HTERT RPE-1 (cell line): Measurements from ENCODE around the gene SMIM35.
"Not testable (repeated sequence)": the region's sequence is repeated elsewhere in the genome, so short reads cannot be mapped to it uniquely, and the experiment has no call there.

ENCODE experiments used
- in situ Hi-C: fragments of 300-500 bp; cut with MboI; formaldehyde crosslinking; loops from 4 replicates; pipeline ENCODE4 v1.14.3; 2020; ENCODE audit warnings: low sequenced_read_pairs

SMIM35 gene

DNA sequence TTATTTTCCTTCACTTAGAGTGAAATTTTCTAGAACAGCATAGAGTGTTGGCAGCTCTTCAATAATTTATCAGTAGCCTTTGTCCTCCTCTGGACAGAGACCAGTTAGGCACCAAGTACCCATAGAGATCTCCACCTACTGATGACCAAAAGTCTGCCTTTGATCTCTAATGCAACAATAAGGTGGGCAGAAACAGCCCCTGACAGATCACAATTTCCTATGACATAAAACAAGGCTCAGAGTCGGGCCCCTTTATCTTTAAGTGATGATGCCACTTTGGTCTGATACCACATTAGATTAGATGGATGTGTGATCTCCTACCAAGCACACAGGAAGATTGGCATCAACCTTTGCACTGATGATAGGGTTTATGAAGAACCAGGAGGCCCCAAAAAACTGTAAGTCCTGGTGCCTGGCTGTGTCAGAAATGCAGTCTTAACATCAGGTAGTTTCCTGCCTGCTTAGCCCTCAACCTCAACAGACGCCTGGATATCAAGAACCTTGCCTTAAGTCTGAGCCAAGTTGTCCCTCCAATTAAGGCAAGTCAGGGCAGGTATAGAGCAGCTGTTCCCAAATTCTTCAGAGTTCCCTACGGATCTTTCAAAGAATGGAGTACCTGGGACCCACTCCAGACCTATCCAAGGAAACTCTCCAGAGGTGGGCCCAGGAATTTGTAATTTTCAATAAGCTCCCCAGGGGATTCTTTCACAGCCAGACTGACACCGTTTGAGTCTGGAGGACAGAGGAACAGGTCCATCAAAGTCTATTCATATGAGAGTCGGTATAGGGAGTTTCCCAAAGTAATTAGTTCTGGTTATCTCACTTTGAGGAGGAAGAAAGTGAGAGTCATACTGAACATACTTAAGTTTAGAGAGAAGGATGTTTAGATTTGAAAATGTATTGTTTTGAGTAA lies 40.5 kb downstream of the SMIM35 start:
- in situ Hi-C loops, result no loop called here

DNA sequence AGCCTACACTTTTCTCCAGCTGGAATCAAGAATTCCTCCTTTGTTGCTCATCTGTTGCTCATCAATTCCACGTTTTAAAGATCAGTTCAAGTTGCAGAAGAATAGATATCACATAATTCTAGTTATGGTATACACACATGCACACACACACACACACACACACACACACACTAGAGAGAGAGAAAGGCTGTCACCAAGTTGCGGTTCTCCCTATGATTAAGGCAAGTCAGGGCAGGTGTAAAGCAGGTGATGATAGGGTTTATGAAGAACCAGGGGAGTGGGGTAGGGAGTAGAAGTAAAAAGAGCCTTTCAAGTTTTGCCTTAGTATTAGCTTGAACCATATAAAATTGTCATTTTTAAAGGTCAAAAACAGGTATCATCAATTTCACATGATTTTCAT lies 41.6 kb downstream of the SMIM35 start:
- in situ Hi-C loops, result no loop called here

DNA sequence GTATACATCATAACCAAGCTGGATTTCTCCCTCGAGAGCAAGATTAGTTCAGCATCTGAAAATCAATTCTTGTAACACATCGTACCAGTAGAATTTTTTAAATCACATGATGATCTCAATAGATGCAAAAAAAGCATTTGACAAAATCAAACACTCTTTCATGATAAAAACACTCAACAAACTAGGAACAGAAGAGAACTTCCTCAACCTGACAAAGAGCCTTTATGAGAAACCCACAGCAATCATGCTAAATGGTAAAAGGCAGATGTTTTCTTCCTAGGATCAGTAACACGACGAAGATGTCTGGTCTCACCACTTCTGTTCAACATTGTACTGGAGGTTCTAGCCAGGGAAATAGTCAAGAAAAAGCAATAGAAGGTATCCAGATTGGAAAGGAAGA lies 44.0 kb downstream of the SMIM35 start:
- in situ Hi-C loops, result no loop called here

DNA sequence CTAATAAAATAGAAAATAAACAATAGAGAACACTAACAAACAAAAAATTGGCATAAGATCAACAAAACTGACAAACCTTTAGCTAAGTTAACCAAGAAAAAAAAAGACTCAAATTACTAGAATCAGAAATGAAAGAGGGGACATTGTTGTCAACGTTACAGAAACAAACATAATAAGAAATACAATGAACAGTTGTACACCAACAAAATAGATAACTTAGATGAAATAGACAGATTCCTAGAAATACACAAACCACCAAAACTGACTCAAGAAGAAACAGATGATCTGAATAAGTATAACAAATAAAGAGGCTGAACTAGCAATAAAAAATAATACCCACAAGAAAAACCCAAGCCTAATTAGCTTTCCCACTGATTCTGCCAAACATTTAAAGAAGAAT lies 44.6 kb downstream of the SMIM35 start:
- in situ Hi-C loops, result no loop called here

DNA sequence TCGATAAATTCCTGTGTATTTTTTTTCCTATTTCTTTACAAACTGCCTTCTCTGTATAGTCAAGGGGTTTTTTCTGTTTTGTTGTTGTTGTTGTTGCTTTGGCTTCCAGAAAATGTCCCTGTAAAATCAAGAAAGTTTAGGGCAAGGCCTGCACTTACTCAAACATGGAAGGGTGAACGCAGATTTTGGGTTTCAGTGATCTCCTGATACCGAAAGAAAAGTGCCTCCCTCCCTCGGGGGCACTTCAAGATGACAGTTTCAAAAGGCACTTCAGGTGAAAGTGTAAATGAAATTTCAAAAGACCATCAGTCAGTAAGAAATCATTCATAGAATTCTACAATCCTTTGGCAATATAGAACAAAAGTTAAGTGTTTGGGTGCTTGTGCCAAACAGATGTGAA lies 53.3 kb downstream of the SMIM35 start:
- in situ Hi-C loops, result no loop called here

DNA sequence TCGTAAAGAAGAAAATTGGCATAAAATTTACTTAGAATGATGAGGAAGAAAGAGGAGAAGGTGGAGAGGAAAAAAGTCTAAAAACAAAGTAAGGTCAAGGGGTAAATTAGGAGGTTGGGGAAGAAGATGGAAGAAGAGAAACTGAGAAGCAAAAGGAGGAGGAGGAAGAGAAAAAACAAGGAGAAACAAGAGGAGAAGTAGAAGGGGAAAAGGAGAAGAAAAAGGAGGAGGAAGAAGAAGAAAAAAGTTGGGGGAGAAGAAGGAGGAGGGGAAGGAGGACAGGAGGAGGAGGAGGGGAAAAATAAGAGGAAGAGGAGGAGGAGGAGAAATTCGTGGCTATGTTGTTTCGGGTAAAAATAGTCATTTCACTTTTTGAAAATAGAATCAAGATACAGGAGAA lies 58.1 kb downstream of the SMIM35 start:
- in situ Hi-C loops, result no loop called here

DNA sequence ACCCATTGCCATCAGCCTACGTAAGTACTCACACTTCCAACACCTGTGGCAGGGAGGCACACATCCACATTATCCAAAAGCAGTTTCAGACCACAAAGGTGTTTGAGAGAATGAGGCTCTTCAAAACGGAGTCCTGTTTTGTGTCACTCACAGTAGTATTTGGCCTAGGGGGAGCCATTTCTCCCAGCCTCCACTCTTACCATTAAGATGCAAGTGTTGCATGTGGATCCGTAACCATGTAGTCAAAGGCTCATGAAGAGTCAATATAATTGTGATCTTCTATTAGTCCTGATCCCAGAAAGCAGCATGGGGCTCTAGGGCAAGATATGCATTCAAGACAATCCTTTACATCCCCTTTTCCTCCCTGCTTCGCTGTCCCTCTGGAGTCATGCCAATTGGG lies 59.1 kb downstream of the SMIM35 start:
- in situ Hi-C loops, result no loop called here

DNA sequence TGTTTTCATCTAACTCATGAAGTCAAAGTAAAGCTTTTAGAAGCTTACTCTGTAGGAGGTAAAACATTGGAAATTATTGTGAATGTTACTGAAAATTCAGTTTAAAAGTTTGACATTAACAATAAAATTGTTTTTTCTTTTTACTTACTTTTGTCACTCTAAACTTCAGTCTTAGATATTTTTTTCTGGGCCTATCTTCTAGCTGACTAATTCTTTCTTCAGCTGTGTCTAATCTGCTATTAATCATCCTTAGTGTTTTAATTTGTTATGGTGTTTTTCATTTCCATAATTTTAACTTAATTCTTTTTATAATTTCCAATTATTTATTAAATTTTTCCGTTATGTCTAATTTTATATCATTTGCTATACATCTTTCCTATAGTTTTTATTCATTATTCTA lies 65.6 kb downstream of the SMIM35 start:
- in situ Hi-C loops, result no loop called here

DNA sequence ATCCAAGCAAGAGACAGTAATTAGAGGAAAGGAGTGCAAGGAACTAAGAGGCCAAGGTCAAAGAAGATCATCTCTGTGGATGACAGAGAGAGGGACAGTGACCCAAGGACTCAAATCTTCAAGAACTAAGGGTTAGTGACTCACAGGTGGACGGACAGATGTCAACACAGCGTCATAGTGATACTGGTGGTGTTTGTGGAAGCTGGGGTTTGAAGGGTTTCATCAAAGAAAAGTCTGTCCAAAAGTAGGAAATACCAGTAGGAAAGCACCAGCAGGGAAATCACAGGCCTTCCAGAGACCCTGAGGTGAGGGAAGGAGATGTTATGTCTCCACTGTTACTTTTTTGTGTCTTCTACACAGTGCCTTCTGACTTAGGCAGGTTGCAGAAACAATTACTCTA lies 68.4 kb downstream of the SMIM35 start:
- in situ Hi-C loops, result no loop called here

DNA sequence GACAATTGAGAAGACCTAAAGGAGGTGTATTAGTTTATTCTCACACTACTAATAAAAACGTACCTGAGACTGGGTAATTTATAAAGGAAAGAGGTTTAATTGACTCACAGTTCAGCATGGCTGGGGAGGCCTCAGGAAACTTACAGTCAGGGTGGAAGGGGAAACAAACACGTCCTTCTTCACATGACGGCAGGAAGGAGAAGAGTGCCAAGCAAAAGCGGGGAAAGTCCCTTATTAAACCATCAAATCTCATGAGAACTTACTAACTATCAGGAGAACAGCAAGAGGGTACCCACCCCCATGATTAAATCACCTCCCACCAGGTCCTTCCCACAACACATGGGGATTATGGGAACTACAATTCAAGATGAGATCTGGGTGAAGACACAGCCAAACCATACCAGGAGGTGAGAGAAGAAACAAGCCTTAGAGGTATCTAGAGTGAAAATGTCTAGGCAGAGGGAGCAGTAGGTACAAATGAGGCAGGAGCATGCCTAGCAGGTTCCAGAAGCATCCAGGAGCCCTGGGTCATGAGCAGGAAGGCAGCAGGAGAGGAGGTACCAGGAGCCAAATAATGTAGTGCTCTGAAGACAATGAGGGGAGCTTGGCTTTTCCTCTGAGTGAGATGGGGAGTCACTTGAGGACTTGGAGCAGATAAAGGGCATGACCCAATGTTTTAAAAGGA lies 69.0 kb downstream of the SMIM35 start:
- in situ Hi-C loops, result no loop called here

DNA sequence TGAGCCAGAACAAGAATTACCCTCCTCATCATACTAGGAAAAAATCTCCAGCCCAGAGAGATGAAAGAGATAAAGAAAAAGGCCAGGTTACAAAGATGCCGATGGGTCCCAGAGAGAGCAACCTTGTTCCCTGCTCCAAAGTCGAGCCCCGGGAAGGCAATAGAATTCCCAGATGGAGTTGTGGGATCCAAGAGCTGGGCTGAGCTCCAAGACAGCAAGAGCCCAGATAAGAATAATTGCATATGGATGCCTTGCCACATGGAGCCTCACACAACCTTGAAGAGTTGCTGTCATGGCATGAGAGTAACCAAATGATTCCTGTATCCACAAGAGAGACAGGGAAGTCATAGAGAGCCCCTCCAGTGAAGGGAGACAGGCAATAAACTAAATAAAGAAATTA lies 69.7 kb downstream of the SMIM35 start:
- in situ Hi-C loops, result no loop called here

DNA sequence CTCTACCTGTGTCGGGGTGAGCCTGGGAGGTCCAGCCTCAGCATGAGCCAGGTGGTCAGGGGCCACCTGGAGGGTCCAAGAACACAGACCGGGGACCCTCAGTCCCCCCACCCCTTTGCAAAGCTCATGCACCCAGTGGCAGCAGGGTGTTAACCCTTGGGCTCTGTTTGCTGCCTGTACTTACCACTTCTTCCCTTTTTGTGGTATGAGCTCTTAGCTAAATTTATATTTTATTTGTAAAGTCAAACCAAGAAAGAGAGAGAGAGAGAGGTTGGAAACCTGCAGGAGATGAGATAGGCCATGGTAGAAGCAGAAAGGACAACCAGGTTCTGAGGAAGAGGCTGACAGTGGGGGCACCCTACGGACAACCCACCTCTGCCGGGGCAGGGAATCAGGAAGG lies 70.7 kb downstream of the SMIM35 start:
- in situ Hi-C loops, result no loop called here

DNA sequence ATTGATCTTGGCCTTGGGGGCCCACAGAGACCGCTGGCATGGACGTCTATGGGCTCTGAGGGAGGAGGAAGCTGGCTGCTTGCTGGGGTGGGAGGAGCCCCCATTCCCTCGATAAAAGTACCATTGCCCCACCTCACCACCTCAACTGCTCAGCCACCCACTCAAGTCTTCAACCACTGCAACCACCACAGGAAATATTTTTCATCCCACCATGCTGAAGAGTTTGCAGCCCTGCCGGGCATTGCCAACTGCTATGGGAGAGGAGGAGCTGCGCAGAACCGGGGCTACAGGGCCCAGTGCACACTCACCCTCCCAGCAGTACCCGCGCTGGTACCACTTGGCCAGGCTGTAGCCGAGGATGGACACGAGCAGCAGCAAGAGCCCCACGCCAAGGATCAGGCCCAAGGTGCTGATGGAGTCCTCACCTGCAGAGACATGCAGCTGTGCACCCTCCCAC lies 71.3 kb downstream of the SMIM35 start:
- in situ Hi-C loops, result no loop called here

DNA sequence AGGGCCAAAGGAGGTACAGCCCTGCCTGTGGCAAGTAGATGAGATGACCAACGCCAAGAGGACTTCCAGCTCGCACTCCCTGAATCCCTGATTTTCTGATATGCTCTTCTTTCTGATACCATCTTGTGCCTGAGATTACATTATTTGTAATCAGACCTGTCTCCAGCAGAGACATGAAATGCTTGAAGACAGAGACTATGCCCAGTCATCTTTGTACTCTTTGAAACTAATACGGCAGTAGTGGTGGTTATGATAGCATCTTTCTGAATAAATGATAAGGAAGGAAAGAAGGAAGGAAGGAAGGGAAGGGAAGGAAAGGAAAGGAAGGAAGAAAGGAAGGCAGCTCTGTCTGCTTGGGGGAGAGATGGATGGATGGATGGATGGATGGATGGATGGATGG lies 72.7 kb downstream of the SMIM35 start:
- in situ Hi-C loops, result no loop called here

DNA sequence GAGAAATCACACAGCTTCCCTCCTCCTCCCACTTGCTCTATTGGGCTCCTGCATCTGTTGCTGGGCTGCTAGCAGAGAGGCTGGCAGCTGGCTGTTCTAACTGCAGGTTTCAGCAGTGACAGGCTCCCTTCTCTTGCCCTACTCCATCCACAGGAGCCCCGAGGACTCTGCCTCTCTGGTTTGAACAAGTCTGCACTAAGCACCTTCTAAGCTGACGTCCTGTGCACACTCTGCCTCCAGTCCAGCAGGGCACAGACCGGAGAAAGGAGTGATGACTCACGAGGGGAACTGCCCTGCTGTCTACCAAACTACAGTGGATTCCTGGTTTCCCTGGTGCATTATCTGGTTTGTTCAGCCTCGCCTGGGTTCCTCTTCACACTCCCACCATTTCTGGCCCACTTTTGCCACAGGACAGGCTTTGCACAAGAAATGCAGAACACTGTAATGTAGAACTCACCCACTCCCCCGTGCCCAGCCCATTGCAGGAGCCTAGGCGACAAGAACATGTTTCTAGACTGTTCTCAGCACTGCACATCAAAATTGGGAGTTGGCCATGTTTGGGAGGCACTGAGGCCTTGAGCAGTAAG lies 74.6 kb downstream of the SMIM35 start:
- in situ Hi-C loops, result no loop called here

DNA sequence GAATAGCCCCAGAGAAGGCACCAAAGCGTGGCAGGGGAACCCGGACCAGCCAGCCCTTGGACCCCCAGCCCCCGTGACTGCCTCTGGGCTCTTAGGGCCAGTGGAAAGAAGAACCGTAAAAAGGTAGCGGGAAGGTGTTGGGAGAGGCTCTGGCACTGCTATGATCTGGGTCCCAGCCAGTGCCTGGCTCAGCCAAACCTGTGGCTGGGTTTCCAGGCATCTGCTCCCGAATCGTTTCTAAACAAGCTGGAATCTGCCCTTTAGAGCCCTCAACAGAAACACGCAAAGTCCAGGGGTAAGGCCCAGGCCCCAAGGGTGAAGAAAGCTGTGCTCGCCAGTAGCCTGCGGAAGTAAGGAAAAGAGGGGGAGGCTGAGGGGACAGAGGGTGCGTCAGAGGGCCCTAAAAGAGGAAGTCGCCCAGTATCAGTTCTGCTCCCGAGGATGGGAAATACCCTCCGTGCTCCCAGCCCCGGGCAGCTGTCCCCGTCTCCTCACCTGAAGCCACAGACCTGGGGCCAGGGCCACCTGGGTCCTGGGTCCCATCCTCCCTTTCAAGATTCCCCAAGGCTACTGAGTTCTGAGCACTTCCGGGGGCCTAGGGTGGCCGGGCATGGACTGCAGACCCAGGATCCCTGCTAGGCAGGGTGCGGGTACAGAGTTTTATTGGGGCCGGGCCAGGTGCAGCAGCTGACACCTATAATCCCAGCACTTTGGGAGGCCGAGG lies 75.9 kb downstream of the SMIM35 start:
- in situ Hi-C loops, result no loop called here

DNA sequence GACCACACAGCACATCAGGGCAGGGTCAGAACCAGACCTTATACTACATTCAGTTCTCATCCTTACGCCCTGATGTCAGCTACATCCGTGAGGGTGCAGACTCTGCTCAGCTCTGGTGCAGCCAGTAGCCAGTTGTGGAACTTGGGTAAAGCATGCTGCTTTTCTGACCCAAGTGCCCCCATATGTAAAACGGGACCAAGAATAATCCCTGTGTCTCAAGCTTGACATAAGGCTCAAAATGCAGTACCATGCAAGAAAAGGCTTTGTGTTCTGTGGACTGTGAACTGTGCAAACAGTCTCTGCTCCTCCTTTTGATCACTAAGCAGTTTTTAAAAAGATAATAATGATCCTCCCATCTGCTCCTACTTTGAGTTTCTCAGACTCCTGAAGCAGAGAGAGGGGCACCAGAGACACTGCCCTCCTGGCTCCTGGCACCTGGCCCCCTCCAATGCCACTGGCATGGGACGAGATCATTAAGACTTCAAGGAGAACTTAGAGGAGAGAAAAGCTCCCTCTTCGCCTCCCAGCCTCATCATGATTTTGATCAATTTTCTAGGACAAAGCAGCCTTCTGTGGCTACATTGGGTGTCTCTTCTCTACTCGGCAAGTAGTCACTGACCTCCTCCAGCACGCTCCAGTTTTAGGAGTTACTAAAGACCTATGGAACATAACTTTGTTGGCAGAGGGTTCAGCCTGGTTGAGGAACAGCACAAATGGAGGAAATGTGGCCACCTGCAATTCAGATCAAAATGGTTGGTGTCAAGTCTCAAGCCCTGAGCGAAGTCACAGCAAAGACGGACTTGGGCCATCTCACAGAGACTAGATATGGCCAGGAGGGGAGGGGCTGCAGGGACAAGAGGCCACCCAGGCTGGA lies 76.7 kb downstream of the SMIM35 start:
- in situ Hi-C loops, result no loop called here

DNA sequence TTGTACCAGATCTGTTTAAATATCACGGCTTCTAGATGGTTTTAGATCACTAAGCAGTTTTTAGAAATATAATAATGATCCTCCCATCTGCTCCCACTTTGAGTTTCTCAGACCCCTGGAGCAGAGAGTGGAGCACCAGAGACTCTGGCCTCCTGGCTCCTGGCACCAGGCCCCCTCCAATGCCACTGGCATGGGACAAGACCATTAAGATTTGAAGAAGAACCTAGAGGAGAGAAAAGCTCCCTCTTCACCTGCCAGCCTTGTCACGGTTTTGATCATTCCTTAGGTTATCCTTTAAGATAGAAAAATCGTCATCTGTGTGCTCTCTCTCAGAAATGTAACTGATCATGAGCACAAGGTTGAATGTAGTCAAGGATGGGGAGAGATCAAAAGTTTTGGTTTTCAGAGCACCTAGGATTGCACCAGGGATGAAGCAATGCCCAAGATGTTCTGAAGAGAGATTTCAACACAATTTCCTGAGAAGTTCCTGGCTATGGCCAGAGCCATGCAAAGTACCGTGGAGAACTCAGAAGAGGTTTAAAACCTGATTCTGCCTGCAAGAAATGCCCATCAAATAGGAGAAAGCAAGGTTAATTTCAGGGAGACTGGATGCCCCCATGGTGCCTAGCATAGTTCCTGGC lies 78.4 kb downstream of the SMIM35 start:
- in situ Hi-C loops, result no loop called here

DNA sequence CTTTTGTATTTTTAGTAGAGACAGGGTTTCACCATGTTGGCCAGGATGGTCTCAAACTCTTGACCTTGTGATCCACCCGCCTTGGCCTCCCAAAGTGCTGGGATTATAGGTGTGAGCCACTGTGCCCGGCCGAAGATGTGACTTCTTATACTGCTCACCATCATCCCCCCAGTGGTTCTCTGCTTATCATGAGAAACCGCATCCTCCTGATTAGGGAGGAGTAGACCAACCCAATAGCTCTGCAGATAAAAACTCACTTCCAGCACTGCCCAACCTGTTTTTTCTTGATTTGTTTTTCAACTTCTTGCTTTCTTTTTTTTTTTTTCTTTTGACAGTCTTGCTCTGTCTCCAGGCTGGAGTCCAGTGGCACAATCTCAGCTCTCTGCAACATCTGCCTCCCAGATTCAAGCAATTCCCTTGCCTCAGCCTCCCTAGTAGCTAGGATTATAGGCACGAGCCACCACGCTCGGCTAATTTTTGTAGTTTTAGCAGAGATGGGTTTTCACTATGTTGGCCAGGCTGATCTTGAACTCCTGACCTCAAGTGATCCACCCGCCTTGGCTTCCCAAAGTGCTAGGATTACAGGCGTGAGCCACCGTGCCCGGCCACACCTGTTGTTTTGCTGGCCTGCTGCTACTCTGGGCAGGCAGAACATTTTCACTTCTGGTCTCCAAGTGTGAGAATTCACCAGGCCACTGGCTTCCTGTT lies 79.0 kb downstream of the SMIM35 start:
- in situ Hi-C loops, result not testable (repeated sequence)
